Glomerular endothelial cell (primary cell): ENCODE data around the gene ATG2A. TPM values are rescaled to one million over a fixed set of nuclear protein-coding genes. Genes with fewer than 3 reads are reported as not detected.

ENCODE experiments used
- DNase-seq: peaks from one replicate; pipeline ENCODE4 v3.0.0-alpha.2; 2011; ENCODE audit warnings: low read depth, low spot score; ENCODE audit errors: extremely low read depth
- total RNA-seq: library from RNA; depleted of rRNA; stranded (reverse); fragments of >200 nt; gene quantifications from 2 replicates; pipeline ENCODE4 v1.2.3, GENCODE V29; 2015

Gene ATG2A
- total RNA-seq, 1 donor from 2014 or later: 34.5 TPM

DNA sequence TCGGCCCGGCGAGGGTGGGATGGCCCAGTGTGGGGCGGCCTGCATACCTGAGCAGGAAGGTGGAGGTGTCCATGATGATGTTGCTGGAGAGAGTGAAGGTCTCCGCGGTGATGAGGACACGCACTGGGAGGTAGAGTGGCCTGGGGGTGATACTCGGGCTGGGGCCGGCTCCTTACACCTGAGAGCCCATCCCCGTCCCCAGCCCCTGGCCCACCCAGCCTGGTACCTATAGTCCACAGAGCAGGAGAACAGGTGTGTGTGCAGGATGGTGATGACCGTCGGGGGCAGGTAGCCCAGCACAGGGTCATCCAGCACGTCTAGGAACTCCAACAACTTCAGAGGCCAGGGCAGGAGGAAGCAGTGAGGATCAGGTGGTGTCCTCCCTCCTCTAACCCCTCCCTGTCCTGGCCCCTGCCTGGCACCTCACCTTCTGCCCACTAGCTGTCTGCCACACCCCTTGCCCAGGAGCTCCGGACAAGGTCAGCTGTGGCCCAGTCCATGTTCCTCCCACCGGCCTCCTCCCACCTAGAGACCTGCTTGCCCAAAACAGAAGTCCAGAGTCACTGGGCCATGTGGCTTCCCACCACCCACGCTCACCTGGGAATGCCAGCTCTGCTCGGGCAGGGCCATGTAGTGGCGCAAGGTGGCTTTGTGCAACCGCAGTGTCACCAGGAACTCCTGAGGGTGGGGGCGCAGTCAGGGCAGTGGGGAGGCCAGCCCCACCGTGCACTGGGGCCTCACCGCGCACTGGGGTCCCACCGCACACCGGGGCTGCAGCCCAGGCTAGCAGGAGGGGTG, 11.3 kb downstream of the ATG2A start:
- DNase-seq: no peak

DNA sequence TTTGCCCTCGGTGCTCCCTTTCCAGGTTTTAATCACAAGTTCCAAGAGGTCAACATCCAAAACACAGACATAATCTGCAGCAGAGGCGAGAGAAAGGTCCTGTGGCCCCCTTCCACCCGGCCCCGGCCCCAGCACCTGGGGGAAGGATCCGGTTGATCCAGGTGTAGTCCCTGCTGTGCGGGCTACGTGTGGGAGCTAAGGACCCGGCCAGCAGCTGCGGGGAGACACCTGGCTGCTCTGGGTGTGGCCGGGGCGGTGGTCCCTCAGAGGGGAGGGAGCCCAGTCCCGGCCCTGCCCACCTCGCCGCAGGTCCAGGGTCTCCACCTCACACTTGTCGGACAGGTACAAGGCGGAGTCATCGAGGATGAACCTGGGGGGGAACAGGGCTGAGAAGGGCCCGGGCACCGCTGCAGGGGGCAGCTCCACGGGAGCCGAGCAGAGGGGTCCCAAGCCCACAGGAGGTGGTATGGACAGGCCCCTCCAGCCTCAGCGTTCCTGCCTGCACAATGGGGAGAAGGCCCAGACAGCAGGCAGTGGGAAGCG, 13.6 kb downstream of the ATG2A start:
- no peak for DNase-seq

DNA sequence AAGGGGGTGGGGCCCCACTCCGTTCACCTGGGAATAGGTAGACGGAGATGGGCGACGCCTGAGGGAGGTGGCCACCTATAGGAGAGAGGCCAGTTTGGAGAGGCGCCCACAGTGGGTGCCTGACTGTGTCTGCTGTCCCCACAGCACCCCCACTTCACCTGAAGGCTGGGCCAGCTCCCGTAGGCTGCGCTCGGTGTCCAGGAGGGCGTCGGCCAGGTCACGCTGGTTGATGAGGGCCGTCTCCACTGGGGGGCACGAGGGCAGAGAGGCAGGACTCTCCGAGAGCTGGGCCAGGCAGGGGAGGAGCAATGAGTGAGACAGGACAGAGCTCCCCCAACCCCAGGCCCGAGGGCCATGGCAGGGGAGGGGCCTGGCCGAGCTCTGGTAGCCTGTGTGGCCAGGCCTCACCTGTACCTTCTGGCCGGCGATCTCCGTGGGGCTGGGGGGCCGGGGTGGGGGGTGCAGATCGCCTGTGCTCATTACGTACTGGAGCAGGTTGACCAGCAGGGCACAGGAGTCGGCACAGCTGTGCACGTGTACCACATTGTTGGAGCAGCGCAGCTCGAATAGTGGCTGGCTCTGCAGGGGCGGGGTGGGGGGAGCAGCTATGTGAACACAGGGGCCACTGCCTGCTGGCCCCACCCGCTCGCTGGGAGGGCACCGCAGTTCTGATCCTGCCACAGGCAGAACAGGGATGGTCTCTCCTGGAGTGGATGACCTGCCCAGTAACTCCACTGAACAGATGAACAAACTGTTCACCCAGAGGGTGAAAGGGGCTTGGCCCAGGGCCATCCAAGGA, 14.7 kb downstream of the ATG2A start:
- no peak for DNase-seq

DNA sequence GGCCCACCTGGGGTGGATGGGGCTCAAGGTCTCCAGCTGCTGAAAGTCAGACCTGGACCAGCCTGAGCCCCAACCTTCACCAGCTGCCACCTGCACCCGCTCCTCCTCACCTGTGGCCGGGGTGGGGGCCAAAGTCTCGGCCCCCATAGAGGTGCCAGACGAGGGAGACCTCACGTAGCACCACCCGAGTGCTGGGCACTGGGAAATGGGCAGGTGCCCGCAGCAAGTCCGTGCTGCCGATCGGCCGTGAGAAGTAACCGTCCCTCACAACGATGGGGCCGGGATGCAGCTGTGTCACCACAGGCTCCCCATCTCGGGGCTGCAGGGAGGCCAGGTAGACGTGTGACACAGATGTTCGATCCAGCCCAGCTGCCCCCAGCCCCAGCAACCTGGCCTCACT, 16.2 kb downstream of the ATG2A start:
- DNase-seq: no peak

DNA sequence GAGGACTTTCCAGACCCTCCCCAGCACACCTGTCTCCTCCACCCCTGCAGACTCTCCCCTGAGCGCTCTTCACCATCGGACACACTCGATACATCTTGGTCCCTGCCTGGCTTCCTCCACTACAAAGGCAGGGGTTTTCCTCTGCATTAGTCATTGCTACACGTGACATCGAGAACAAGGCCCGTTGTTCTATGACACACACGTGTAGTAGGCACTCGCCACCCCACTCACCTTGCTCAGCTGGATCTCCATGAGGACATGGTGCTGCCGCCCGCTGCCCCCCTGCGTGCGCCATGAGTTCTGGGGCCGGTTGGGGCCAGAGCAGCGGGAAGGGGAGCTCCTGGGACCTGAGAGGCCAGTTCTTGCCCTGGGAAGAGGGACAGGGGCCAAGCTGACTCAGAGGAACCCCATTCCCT, 16.7 kb downstream of the ATG2A start:
- no peak for DNase-seq

DNA sequence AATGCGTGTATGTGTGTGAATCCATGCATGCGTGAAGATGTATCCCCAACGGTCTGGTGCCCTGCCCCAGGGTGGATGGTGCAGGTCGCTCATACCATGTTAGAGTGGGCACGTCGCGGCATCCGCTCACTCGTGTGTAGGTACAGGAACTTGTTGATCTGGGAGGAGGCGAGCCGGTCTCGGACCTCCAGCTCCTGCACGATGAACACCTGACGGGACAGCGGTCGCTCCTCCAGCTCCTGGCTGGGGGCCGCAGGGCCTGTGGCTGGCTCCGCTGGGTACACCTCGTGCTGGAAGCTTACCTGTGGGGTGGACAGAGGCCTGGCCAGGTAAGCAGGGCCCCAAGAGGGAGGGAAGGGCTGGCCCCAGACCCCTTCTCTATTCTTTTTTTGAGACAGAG, 18.5 kb downstream of the ATG2A start:
- DNase-seq: no peak

DNA sequence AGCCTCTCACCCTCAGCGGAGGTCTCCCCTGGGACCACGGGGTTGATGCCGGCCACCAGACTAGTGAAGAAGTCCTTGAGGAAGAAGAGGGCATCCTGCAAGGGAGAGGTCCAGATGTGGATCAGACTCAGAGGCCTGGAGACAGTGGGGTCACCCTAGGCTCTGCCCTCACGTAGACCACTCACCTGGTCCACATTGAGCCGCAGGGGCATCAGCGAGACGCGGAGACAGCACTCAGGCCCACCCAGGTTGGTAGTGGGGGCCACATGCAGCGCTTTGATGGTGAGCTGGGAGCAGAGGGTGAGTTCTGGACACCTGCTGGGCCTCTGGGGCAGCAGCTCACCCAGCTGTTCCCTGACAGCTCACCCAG, 18.9 kb downstream of the ATG2A start:
- DNase-seq: no peak

DNA sequence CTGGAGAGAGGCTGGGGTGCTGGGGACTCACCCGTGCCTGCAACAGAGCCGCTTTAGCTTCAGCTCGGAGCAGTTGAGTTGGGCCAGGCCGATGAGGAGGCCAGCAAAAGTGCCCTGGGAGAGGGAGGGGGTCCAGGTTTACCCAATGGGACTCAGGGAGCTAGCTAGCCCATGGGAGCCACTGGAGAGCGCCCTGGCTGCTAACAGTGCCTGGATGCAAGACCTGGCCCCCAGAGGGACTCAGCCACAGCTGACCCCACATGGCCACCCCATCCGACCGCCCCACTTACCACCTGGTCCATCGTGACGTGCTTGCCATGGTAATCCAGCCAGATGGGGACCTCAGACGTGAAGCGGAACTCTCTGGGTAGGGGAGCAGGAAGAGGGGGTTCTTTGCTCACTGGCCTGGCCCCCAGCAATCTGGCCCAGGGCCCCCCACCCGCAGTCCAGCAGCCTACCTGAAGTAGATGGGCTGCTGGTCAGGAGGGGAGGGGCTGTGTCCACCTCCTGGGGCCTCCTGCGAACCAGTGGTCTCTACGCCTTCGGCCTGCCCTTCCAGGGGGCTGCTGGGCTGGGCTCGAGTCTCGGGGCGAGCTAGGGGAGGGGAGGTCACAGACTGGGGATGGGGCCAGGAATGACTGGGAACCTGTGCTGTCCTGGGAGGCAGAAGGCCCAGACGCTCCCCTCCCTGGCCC, 19.5 kb downstream of the ATG2A start:
- DNase-seq: no peak

DNA sequence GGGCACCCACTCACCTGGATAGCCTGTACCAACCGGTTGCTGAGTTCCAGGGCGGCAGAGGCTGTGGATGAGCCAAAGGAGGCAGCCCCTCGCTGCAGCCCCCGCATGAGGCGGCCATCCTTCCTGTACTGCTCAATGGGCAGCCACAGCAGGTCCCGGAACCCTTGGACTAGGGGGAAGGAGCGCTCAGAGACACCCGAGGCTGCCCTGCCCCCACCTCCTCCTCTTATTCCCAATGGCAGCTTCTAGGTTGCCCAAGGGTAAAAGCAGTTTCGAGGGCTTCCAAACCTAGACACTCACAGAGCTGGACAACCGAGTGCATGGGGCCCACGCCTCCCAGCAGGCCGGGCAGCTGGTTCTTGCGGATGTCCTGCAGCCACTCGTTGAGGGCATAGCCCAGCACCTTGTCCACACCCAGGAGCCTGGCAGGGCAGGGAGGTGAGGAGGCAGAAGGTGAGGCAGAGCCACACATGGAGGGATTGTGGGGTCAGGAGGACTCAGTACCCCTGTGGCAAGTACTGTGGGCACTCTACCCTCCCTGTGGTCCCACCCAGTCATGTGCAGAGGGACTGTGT, 20.5 kb downstream of the ATG2A start:
- DNase-seq: no peak

DNA sequence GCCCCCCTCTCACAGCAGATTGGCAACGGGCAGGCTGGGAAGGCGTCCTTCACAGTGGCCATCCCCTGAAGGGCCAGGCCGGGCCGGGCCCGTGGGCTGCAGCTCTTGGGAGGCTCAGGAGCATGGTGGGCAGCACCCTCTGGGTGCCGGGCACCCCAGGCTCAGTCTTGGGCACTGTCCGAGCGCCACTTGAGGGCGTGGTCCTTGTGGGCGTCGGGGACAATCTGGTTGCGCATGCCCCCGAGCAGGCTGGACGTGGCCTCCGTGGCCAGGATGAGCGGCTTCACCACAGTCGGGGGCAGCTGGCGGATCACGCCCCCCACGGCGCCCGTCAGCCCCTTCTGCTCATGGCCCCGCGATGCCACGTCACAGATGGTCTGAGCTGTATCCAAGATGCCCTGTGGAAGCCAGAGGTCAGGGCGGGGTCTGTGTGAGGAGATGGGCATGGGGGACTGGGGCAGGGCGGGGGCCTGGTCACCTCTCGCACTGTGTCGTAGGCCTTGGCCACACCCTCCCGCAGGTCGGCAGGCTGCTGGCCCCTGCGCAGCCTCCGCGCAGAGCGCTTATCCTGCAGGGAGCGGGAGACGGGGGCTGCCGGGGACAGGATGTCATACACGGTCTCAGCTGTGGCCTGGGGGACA, 22.1 kb downstream of the ATG2A start:
- DNase-seq: no peak

DNA sequence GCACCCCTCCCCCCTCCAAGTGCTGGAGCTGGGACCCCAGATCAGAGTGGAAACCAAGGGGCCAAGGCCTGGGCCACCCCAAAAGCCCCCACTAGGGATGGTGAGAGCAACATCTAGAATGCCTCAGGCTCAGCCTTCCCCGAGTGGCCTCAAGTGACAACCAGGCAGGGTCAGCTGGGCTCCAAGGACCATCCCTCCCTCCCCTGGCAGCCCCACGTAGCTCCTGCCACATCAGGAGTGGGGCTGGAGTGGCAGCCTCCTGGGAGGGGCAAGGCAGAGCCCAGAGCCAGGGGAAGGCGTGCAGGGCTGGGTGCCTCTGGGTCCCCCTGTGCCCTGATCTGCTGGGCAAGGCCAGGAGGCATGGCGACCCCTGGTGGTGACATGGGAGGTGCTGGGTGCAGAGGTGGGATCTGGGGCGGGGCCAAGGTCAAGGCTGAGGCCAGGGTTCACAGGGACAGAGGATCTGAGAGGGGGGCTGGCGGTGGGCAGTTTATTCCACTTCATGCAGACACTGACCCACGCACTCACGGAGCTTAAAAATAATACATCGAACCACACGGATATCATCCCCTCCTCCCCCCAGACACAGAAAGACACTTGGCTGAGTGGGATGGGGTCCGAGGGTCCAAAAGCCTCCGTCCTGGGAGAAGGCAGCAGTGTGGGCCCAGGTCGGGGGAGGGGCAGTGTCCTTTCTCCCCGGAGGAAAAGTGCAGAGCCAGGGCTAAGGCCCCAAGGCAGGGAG, 22.8 kb downstream of the ATG2A start:
- DNase-seq: no peak

DNA sequence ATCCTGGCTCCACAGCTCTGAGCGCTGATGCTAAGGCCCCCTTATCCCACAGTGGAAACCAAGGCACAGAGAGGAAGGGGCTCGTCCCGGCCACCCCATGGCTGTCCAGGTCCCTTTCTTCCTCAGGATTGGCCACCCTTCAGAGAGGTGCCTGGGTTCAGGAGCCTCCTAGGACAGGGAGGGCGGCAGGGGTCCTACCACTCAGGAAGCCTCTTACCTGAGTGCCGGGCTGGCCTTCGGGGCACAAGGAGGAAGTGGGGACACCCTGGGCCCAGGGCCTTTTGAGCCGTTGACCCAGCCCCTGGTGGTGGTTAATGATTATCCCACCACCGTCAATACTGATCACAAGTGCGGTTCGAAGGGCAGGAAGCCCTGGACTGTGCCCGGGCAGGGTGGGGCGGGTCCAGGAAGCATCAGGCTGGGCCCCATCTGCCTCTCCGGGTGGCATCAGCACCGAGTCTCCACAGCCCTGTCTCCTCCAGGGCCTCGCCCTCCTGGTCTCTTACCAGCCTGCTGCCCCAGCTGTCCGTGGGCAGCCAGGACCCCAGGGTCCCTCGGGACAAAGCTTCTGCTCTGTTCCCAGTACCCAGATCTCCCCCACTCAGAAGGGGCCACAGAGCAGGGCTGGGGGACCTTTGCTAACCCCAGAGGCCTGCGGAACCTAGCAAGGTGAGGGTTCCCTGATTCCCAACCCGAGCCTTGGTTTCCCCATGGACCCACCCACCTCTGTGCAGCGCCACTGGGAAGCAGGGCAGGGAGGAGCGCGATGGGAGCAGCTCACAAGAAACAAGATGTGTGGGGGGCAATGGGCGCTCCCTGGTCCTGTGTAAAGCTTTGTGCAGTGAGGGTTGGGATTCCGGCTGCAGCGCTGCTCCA, 23.6 kb downstream of the ATG2A start:
- no peak for DNase-seq

DNA sequence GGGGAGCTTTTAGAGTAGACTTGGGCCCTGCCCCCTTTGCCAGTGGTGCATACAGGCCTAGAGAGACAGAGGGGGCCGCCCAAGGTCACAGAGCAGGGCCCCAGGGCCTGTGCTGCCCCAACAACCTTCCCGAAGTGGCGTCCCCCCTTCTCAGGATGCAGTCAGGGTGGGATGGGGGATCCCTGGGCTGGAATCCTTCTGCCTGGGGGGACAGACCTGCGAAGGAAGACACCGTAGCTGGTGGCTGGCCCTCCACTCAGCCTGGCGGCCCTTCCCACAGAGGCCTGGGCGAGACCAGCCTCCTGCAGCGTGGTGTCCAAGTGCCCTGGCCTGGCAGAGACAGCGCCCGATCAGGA, 24.2 kb downstream of the ATG2A start:
- no peak for DNase-seq

DNA sequence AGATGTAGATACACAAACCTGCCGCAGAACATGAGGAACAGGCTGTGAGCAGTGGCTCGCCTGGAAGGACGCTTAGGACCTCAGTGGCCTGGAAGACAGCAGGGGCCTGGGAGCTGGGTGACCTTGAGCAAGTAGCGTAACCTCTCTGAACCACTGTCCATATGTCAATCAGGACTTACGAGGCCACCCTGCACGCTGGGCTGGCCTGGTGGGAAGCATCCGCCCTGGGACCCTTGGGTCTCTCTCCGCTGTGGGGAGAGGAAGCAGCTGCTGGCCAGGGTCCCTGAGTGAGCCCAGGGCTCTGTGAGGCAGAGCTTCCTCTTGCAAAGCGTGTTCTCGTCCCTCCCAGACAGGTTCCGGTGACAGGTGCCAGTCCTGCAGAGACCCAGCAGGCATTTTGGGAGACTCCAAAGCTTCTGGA, 24.6 kb downstream of the ATG2A start:
- DNase-seq: no peak

DNA sequence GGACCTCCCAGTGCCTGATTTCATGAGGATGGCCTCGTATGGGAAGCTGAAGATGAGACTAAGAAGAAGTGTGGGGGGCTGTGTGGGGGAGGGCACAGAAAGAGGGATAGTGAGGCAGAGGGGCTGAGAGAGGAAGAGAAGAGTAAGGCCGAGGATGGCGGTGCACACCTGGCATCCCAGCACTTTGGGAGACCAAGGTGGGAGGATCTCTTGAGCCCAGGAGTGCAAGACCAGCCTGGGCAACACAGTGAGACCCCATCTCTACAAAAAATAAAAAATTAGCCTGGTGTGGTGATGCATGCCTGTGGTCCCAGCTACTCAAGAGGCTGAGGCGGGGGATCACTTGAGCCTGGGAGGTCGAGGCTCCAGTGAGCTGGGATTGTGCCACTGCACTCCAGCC, 25.1 kb downstream of the ATG2A start:
- DNase-seq: no peak

DNA sequence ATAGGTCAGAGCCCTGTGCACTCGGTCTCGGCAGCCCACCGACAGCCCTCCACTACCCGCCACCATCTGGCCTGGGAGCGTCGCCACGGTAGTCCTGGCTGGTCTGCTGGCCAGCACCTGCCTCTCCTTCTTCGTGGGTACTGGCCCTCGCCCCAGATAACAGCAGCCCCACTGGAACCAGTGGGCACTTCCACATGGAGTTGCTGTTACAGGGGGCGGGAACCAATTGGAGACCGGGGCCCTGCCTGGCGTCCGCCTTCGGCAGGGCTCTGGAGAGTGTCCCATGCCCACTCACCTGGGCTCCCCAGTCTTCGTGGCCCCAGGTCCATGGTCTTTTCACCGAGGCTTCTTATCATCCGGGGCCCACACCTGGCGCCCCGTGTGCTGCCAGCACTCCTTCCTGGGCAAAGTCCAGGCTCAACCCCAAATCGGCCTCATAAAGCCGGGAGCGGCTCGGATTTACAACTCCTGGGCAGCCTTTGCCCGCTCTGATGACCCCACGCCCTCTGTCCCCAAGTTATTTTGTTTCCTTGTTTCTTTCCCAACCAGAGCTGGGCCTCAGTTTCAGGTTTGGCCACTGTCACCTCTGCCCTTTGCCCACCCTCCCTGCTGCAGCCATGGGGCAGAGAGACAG, 25.7 kb downstream of the ATG2A start:
- DNase-seq: no peak

DNA sequence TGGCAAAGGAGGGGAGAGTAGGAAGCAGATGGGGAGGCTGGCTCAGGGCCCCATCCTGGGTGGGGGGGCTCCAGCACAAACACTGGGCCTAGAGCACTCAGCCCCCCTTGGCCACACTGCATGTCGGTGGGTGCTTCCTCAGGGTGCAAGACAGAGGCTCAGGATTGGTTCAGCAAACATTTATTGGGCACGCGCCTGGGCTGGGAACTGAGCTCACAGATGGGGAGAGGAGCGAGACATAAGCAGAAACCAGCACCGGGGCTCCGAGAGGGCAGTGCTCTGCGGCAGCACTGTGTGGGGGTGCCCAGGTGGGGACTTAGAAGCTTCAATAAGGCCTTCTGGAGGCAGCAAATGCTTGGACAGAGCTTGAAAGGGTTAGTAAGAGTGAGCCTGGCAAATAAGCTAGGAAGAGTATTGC, 26.5 kb downstream of the ATG2A start:
- DNase-seq: no peak

DNA sequence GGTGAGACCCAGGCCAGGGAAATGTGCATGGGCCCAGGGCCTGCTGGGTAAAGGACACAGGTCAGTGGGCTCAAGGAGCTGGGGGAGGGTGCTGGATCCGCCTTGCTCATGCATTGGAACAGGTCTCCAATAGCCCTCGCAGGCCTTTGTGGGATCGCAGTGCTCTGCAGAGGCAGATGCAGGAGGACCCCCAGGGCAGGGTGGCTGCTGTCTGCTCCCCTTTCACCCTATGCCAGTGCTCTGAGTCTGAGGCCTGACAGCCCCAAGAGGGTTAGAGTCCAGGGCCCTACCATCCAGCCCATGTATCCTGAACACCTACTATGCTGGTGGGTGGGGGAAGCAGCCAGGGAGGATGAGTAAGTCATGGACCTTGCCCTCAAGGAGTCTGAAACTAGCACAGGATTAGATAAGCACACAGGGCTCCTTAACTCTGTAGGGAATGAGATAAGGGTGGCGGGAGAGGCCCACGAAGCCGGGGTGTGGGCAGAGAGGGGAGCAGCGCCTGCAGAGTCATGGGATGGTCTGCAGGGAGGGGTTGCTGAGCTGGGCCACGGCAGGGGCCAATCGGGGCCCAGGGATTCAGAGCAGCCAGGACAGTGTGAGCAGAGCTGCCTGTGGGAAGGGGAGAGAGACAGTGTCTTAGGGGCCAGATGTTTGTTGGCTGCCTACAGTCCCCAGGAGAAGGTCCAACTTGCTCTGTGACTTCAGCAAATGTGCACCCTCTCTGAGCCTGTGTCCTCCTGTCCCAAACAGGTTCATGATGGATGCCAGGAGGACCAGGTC, 28.1 kb downstream of the ATG2A start:
- DNase-seq: no peak
